Astrocyte (in vitro differentiated cells and primary cell): Measurements from ENCODE around the gene MVD.

Experiments
- EZH2 ChIP-seq: IDR thresholded peaks from 2 replicates; pipeline ENCODE4 v1.6.1; 2012; ENCODE audit warnings: mild to moderate bottlenecking, low read length, inconsistent platforms; ENCODE audit not compliant: insufficient read depth
- TF ChIP-seq, protein P1 (sequence below): IDR thresholded peaks from 2 replicates; pipeline ENCODE4 v1.5.1; 2011; ENCODE audit warnings: low read depth, mild to moderate bottlenecking, inconsistent platforms, low read length, moderate library complexity; ENCODE audit not compliant: insufficient read depth

DNA sequence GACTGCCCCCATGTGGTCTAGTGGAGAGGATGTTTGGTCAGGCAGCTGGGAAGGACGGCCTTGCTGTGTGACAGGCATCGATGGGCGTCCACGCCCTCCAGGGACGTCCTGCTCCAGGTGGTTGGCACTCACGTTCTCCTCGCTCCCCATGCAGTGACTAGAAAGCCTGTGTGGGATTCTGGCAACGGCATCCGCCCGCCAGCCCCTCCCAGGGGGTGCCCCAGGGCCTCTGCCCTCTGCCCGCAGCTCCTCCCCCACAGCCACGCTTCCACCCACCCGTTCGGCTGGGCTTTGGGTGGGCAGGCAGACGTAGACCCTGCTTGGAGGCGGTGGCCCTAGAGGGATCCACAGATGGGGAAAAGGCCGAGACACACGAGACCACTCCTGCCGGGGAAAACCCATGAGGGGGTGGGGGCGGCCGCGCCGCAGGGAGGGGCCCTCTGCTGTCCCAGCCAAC is 29.2 kb downstream of the MVD start:
- TF ChIP-seq, protein P1, sequence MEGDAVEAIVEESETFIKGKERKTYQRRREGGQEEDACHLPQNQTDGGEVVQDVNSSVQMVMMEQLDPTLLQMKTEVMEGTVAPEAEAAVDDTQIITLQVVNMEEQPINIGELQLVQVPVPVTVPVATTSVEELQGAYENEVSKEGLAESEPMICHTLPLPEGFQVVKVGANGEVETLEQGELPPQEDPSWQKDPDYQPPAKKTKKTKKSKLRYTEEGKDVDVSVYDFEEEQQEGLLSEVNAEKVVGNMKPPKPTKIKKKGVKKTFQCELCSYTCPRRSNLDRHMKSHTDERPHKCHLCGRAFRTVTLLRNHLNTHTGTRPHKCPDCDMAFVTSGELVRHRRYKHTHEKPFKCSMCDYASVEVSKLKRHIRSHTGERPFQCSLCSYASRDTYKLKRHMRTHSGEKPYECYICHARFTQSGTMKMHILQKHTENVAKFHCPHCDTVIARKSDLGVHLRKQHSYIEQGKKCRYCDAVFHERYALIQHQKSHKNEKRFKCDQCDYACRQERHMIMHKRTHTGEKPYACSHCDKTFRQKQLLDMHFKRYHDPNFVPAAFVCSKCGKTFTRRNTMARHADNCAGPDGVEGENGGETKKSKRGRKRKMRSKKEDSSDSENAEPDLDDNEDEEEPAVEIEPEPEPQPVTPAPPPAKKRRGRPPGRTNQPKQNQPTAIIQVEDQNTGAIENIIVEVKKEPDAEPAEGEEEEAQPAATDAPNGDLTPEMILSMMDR, result no peak
- no peak for TF ChIP-seq EZH2
